GM18526 (cell line): ENCODE data around the gene ANKRD11.

Source experiments
- POLR2A ChIP-seq: IDR thresholded peaks from 3 replicates; pipeline ENCODE4 v1.6.1; 2011; ENCODE audit not compliant: insufficient read length; ENCODE audit errors: extremely low read depth

The ANKRD11 gene

GRCh38 chr16:89334461-89334860 lies 155.9 kb downstream of the ANKRD11 start:
- TF ChIP-seq POLR2A = no peak

GRCh38 chr16:89334050-89334449 lies 156.3 kb downstream of the ANKRD11 start:
- TF ChIP-seq POLR2A = no peak

GRCh38 chr16:89332902-89333245 lies 157.5 kb downstream of the ANKRD11 start:
- TF ChIP-seq POLR2A = no peak

- TF ChIP-seq POLR2A = no peak
Measured at GRCh38 chr16:89332243-89332901, 158.0 kb downstream of the ANKRD11 start.

GRCh38 chr16:89331371-89332109 lies 158.8 kb downstream of the ANKRD11 start:
- no peak for TF ChIP-seq POLR2A

- TF ChIP-seq POLR2A = no peak
Measured at GRCh38 chr16:89330177-89330856, 160.0 kb downstream of the ANKRD11 start.

- TF ChIP-seq POLR2A = no peak
Measured at GRCh38 chr16:89326721-89327120, 163.6 kb downstream of the ANKRD11 start.

- no peak for TF ChIP-seq POLR2A
Measured at GRCh38 chr16:89325861-89326471, 164.4 kb downstream of the ANKRD11 start.

GRCh38 chr16:89324056-89325010 lies 166.0 kb downstream of the ANKRD11 start:
- no peak for TF ChIP-seq POLR2A

GRCh38 chr16:89323120-89323960 lies 167.0 kb downstream of the ANKRD11 start:
- no peak for TF ChIP-seq POLR2A

- no peak for TF ChIP-seq POLR2A
Measured at GRCh38 chr16:89322321-89323119, 167.8 kb downstream of the ANKRD11 start.

- no peak for TF ChIP-seq POLR2A
Measured at GRCh38 chr16:89320782-89321501, 169.4 kb downstream of the ANKRD11 start.

GRCh38 chr16:89319886-89320781 lies 170.2 kb downstream of the ANKRD11 start:
- no peak for TF ChIP-seq POLR2A
